Measurements from ENCODE around the gene SLC7A1. TPM values are rescaled to one million over a fixed set of nuclear protein-coding genes. Genes with fewer than 3 reads are reported as not detected.

The SLC7A1 gene
- polyA plus RNA-seq, 1 experiment = 43.2 TPM

- no peak for DNase-seq (ENCODE audit: low read depth)
- Histone ChIP-seq H3K36me3 (ENCODE audit: control insufficient read depth, insufficient read depth, low read length) (no peaks in the 10 kb centered on the region), H3K27me3 (ENCODE audit: control insufficient read depth, insufficient read depth, low read length) (no peaks in the 10 kb centered on the region), H3K4me3 (ENCODE audit: low read depth, low read length) (no peak overlapping the region)
- CTCF ChIA-PET = interaction anchor here (0.8 to 2.7 kb wide), 4 partner anchors 9 to 65 kb away, joined by 3 to 11 read pairs (median 4); no protein-coding TSS in a partner anchor
- POLR2A ChIA-PET = no interaction called here
- TF ChIP-seq CTCF (IDR thresholded peaks at IDR 0.05; ENCODE audit: insufficient read depth, low read depth, low read length) = no peak
These were observed 22.9 kb downstream of the SLC7A1 start for GRCh38 chr13:29572575-29572974.

- no peak for TF ChIP-seq CTCF (IDR thresholded peaks at IDR 0.05; ENCODE audit: insufficient read depth, low read depth, low read length)
- no peaks in the 10 kb centered on the region for H3K27me3 ChIP-seq (ENCODE audit: control insufficient read depth, insufficient read depth, low read length)
- ChIA-PET CTCF (interaction anchor here (0.8 to 2.7 kb wide), 3 partner anchors 15 to 65 kb away, joined by 3 to 11 read pairs (median 4); no protein-coding TSS in a partner anchor), POLR2A (no interaction called here)
- DNase-seq (ENCODE audit: low read depth) = no peak
- H3K36me3 ChIP-seq (ENCODE audit: control insufficient read depth, insufficient read depth, low read length) = no peaks in the 10 kb centered on the region
- no peak overlapping the region for H3K4me3 ChIP-seq (ENCODE audit: low read depth, low read length)
These were observed 23.5 kb downstream of the SLC7A1 start for GRCh38 chr13:29571876-29572570.

- Histone ChIP-seq H3K4me3 (ENCODE audit: low read depth, low read length) (no peak overlapping the region), H3K36me3 (ENCODE audit: control insufficient read depth, insufficient read depth, low read length) (no peaks in the 10 kb centered on the region), H3K27me3 (ENCODE audit: control insufficient read depth, insufficient read depth, low read length) (no peaks in the 10 kb centered on the region)
- CTCF ChIA-PET = no interaction called here
- POLR2A ChIA-PET = no interaction called here
- DNase-seq (ENCODE audit: low read depth) = no peak
- no peak for TF ChIP-seq CTCF (IDR thresholded peaks at IDR 0.05; ENCODE audit: insufficient read depth, low read depth, low read length)
These were observed 25.3 kb downstream of the SLC7A1 start for GRCh38 chr13:29570051-29570654.

- Histone ChIP-seq H3K4me3 (ENCODE audit: low read depth, low read length) (no peak overlapping the region), H3K27me3 (ENCODE audit: control insufficient read depth, insufficient read depth, low read length) (no peaks in the 10 kb centered on the region), H3K36me3 (ENCODE audit: control insufficient read depth, insufficient read depth, low read length) (no peaks in the 10 kb centered on the region)
- POLR2A ChIA-PET = no interaction called here
- no peak for TF ChIP-seq CTCF (IDR thresholded peaks at IDR 0.05; ENCODE audit: insufficient read depth, low read depth, low read length)
- CTCF ChIA-PET = interaction anchor here (1.4 kb wide), 1 partner anchor 546 kb away, joined by 3 read pairs; no protein-coding TSS in a partner anchor
- no peak for DNase-seq (ENCODE audit: low read depth)
These were observed 26.0 kb downstream of the SLC7A1 start for GRCh38 chr13:29569253-29570050.

GRCh38 chr13:29568731-29569130 is 26.8 kb downstream of the SLC7A1 start:
- no peak for TF ChIP-seq CTCF (IDR thresholded peaks at IDR 0.05; ENCODE audit: insufficient read depth, low read depth, low read length)
- DNase-seq (ENCODE audit: low read depth) = no peak
- Histone ChIP-seq H3K36me3 (ENCODE audit: control insufficient read depth, insufficient read depth, low read length) (no peaks in the 10 kb centered on the region), H3K4me3 (ENCODE audit: low read depth, low read length) (no peak overlapping the region), H3K27me3 (ENCODE audit: control insufficient read depth, insufficient read depth, low read length) (no peaks in the 10 kb centered on the region)
- POLR2A ChIA-PET = no interaction called here
- CTCF ChIA-PET = interaction anchor here (0.6 to 1.4 kb wide), 3 partner anchors 16 to 547 kb away, joined by 3 to 4 read pairs (median 3); no protein-coding TSS in a partner anchor
